ENCODE measurements around the gene CADM1.

CADM1 gene

DNA sequence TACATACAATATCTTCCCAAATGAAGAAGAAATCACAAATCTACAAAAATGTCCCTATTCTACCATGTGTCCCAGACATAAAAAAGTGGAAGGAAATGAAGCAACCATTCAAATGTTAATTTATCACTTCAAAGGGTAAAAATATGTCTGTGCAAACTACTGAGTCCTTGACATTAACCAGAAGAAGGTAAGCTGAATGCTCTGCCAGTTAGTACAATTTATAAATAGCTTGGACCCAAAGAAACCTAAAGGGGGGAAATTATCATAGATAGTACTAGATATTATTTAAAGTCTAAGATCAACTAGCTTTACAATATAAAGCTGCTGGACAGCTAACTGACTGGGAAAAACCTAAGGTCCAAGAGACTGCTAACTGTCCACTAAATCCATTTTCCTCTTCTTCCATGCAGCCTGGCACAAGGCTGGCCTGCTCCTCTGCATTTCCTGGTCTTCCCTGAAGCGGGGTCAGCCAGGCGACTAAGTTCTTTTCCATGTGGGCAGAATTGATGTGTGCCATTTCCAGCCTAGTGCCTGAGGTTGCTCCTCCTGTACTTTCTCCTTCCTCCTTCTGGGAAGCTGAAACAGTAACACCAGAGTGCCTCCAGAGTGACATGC lies 190.9 kb downstream of the CADM1 start:
- DNase-seq: no peak

DNA sequence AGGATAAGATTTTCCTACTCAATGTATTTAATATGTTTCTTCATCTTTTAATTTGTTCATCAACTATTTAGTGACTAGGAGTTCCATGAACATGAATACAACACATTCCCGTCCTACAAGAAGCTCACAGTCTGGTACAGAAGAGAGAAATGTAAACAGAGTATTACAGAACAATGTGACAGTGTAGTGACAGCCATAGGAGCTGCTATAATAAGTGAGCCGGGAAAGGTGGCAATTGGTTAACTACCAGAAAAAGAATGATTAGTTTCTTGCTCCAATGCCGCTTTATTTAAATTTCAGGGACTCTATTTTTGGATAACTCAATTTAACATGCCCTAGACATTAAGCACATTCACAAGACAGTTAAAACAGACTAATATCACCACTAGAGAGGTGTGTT lies 192.3 kb downstream of the CADM1 start:
- no peak for DNase-seq

DNA sequence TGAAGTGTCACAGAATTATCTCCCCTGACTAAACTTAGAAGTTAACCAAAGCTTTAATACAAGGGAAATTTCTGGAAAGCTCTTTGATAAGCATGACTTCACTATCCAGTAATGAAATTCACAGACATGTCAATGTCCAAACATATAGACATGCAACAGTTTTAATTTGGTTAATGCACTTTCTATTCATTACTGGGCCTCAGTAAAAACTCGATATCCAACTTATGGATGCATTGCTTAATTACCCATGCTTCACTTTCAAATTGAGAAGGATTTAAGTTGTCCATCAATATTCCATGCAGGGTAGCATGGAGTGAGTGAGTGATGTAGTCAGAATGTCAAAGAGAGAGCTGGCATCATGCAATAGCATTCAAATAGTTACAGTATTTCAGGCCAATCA lies 197.5 kb downstream of the CADM1 start:
- DNase-seq: no peak

DNA sequence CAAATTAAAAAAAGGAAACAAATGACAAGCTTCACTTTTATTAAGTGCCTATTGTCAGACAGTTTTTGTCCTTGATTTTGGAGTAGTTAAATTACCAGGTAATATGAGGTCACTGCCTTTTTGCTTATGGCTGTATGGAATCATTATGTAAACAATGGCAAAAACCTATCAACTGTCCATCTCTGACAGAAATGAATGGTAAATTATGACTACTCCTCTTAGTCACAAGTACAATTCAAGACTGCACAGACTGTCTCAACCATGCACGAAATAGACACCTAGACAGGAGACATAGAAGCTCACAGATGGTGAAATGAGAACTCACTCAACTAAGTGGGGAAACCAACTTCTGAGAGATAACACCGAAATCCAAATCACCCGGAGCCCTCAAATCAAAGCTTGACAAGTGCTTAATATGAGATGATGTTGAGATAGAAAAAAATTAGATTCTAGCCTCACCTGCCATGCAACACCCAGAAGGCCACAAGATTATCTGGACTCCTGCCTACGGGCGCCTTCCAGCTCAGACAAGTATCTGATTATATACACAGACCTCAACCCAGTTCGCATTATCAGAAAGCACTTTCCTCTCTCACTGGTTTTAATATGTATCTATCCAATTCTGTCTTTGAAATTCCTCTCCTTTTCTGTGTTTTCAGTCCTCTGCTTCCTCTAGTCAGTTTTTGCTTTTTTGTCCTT lies 199.3 kb downstream of the CADM1 start:
- DNase-seq: no peak

DNA sequence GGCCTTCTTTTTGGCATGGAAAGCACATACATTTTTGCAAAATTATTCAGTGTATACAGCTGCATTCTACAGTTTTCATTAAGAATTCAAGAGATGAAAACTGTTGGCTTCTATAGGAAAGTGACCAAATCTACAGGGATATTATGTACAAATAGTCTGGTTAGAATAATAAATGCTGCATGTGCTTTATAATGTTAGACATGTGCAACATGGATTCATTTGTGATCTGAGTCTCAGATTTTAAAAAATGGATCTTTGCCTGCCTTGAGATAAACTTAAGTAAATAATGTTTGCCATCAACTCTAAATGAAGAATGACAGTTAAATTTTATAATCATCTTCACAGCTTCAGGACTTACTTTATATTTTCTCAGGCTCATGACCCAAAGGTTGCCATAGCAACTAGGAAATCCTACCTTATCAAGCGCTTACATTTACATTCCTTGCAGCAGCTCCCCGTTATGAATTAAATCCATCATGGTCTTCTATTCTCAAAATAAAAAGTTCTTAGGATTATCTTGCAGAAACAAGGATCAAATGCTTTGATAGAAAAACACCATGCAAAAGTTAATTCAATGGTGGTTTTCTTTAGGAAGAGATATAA lies 200.2 kb downstream of the CADM1 start:
- DNase-seq: no peak

DNA sequence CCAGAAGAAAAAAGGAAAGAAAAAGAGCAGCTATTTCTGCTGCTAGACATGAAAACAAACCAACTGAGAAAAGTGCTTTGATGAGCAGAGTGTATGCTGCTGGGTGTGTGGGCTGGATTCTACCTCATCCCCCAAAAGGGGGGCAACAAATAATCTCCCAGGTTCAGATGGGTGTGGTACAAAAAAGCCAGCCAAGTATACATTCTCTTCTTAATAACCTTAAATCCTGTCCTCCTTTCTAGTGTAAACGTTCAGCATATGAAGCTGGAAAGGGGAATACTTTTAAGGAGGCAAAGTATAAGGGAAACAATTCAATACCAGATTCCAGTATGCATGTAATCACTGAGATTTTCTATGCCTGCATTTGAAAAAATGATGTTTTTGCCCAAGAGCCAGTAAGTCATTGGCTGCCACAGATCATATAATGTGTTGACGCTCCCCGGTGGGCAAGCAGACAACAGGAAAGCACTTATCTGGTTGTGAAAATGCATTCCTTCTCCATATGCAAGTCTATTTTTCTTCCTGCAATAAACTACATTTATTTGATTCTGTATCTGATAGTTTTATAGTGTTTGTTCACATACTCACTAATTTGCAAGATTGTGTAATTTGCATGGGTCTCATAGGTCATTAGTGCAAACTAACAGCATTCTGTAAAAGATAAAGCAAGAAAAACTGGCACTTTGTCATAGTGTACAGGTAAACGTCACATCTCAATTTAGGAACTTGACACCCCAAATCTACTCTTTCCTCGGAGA lies 201.1 kb downstream of the CADM1 start:
- no peak for DNase-seq

DNA sequence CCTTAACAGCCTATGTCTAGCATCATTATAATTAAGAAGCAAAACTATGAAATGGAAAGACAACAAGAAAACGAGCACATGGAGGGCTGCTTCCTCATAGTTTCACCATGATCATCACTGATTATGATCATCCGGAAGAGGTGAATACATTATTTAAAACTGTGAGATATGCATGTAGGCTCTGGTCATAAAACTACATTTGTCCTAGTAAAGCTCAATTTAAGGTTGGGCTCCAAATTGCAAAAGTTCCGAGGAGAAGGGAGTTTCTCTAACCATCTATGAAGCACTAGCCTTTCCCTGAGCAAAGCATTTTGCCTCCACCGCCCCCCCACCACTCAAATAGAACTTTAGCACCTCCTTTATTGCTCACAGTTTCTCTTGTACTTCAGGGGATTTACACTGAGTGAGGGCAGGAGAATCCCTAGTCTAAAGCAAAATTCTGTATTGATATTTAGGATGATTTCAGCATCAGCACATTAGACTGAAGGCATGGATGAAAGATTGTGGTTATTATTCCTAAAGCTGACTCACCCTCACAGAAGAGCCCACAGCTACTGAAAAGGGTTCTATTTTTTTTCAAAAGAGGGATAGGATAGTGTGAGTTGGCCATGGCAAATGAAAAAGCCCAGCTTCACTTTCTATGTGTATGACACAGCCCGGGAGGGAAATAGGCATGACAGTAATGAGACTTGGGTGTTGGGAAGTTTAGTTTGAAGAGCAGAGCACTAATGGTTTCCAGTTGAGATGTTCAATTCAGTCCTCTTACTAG lies 203.4 kb downstream of the CADM1 start:
- no peak for DNase-seq

DNA sequence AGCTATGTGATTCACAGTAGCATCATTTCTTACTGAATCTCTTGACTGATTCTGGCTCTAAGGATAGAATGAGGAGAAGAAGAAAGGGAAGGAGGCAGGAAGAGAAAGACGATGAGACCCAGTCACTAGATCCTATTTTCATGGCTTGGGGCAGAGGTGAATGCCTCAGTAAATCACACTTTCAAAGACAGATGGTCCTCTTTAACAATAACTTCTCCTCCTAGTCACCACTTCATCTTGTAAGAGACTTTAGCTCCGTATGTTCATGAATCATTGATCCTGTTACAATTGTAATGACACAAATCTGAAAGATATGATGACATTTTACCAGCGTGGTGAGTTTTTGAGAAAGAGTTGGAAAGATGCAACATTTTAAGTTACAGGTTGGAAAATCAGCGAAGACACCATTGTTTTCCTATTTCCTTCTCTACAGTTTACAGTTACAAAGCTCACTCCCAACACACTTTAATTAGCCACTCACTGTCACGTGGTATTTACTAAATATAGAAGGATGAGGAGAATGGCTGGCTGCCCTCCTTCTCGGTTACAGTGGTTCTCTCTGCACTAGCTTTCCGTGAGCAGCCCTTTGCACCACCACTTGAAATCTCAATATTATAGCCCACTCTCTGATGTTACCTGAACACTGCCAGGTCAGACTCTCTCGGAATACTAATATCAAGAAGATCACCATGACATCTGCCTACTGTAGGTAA lies 205.8 kb downstream of the CADM1 start:
- DNase-seq: no peak

DNA sequence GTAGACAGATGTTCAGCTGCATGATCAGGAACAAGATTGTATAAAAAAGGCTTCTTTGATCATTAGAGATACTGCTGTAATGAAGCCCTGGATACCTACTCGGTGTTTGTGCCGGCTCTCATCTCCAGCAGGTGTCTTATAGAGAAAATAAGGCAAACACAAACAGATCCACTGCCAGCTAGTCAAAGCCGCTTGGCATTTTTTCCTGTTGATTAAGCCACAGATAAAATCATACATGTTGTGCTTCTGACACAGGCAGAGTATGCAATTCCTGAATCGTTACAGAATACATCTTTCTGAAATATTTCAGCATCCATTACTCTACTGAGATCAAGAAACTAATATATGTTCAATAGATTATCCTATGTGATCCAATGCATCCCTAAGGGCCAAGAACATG lies 206.9 kb downstream of the CADM1 start:
- DNase-seq: no peak

DNA sequence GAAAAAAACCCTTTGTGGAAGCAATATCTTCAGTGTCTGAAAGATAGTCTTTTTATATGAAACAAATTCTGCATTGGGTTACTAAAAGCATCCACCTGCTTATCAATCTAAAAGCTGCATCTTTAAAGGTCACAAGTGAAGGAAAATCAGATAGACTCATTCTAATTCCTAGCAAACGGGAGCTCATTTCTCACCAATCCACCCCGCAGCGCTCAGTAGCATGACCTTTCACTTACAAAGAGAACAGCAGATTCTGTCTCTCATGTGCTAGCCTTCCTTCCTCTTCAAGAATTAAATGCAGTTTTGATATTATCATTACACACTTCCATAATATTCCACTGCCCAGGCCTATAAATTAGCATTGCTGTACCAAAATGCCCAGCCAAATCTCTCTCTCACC lies 212.9 kb downstream of the CADM1 start:
- no peak for DNase-seq

DNA sequence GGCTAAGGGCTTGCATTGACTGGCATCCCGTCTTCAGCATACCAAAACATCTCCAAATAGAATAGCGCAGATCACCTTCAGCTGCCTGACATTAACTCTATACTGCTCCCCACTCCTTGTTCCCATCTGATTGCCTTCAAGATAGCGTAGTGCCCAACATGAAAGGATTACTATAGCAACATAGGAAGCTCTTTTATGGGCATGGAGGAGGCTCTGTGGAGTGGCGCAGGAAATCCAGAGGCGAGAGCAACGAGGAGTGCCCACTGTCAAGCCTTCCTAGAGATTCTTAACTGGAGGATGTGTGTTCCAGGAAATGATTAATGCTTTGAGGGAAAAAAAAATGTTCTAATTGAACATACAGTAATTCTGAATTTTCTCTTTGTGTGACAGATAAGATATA lies 213.3 kb downstream of the CADM1 start:
- no peak for DNase-seq

DNA sequence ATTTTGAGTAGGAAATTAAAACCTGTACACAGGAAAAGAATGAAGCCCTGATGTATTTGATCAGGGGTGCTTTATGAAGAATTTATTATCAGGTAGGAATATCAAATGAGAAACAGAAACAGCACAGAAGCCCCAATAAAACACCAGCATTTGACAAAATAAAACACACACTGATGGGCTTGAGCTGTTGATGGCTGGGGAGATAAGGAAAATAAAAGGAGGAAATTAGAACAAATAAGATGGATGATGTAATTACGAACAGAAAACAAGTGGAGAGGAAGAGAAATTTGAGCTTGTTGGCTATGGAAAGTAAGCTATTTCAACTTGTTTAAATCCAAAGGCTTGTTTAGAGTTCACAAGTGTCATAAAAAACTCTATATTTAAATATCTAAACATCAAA lies 213.7 kb downstream of the CADM1 start:
- DNase-seq: no peak

DNA sequence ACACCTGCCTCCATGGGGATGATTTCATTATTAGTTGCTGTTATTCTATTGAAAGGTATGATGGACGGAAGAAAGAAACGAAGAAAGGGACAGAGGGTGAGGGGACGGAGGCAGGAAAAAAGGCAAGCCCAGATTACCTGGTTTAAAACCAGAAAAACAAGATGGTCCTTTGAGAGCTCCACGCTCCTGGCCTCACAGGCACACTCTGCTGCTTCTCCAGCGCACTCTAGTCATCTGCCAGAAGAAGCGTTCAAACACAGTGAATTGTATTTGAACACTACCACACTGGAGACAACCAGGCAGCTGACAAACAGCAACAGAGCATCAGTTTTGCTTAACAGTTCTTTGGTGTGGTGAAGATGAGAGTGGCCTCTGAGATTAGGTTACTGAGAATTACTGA lies 216.9 kb downstream of the CADM1 start:
- DNase-seq: no peak

DNA sequence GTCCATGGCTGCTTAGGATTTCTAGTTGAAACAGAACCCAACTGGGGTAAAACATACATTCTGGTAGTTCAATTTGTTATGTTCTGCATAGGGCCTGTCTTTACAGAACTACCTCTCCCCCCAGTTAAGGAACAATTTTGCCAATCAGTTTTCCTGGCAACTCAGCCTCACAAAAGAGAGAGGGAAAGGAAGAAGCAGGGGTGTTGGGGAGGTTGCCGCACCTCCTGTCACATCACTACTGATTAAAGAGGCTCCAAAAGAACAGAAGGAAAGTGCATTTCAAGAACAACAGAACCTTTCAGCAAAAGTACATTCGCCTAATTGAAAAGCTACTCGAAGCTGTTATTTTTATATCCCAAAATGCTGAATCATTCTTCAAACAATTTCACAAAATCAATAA lies 217.6 kb downstream of the CADM1 start:
- DNase-seq: no peak

DNA sequence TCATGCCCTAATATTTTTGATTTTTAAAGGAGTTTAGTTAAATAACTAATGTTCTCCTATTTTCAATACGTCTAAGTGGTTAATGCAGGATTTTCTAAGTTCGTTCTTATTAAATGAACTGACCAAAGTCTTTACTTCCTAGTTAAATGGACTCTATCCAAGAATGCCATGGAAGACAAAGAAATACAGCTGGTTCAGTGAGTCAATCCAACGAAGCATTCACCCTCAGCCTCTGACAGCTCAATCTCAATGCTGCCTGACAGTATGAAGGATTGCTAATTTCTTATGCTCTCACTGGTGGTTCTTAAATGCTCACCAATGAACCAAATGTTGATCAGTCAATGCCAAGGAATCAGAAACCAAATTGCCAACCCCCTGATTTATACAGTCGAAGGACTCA lies 219.4 kb downstream of the CADM1 start:
- no peak for DNase-seq

DNA sequence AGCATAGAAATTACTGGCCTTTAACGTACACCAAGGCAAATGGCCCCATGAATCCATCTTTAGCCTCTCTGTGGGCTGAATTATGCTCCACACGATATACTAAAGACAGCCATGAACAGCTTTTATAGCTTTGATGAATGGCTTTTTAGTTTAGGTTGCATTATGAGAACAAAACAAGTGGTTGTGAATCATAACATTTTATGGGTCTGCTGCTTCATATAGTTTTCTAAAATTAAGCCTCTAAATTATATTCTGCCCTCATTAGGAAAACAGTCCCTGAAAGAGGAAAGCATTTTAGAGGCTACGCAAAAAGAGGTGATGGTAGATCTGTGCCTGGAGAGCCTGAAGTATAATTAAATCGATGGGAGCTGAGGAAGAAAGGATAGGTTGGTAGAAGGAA lies 221.3 kb downstream of the CADM1 start:
- no peak for DNase-seq

DNA sequence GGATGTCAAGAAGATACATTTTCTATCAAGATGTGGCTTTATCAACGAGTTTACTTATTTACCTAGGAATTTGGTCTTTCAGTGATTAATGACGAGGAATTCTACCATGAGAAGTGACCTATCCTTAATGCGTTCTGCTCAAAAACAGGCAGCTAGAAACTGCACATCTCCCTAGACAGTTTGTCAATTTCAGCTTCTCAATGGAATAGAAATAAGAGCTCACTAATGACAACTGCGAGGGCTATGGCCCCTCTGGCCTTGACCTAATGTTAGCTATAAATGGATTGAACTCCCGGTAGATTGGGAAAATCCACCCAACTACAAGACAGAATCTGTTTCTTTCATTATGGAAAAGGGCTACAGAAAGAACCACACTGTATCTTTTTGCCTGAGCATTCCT lies 223.4 kb downstream of the CADM1 start:
- DNase-seq: no peak

DNA sequence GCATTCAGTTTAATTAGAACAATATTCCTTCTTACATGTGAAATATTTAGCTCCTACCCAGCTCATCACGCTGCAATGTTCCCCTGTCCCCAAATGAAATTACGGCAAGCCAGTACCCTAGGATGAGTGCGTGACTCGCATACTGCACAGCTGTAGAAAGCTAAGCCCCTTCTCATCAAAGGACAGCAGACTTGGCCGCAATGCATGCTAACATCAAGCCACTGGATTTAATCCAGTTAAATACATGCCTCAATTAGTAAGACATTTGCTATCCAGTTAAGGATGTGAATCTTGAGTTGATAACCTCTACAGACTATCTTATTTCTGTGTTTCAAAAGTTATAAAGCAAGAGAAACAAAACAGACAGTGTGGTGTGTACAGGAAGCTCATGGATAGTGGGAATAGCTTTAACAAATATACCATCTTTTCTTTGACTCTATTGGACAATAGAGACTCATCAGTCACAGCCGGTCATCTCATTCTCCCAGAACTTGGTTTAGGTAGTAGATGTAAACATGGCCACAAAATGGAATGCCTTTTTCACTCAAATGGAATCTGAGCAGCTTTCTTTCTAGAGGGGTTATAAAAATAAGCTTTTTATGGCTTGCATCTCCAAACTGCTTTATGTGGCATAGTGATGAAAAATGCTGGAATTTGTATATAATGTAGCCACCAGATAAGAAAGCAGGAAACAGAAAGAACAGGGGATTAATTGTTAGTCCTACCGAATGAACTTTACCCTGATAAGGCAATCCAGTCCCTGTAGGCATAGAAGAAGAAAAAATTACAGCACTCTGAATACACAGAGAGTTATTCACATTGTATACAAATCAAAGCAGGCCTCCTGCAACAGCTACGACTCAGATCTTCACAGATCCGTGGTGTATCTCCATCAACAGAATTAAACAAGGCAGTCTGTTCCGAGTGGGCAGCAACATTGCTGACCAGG lies 224.1 kb downstream of the CADM1 start:
- DNase-seq: no peak

DNA sequence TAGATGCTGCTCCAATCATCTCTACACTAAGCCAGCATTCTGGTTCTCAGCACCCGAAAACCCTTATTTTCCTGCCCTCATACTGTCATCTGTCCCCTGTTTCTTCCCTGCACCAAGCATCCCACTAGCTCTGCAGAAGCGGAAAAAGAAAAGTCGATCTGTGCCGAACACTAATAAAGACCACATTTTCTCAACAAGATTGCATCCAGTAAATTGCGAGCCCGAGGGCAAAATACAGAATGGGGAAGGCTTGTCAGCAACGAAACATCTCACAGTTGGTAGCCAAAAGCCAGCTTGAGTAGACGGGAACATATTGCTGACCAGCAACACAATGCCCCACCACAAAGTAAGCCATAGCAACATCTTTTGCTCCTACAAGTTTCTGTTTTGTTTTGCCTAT lies 227.4 kb downstream of the CADM1 start:
- no peak for DNase-seq

DNA sequence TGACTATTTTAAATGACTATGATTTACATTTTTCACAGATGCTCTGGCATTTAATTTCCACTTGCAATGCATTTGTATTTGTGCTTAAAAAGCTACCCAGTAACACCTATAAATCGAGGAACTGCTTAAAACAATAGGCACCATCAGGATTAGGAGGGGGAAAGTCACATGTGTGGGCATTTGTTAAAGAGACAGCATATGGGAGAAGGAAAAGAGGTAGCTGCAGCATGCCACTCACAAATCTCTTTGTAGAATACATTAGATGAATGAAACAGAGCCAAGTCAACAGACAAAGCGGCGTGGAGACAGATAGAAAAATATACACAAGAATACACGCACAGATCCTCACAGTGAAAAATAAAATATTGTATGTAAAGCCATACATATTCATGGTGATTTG lies 228.0 kb downstream of the CADM1 start:
- DNase-seq: no peak

DNA sequence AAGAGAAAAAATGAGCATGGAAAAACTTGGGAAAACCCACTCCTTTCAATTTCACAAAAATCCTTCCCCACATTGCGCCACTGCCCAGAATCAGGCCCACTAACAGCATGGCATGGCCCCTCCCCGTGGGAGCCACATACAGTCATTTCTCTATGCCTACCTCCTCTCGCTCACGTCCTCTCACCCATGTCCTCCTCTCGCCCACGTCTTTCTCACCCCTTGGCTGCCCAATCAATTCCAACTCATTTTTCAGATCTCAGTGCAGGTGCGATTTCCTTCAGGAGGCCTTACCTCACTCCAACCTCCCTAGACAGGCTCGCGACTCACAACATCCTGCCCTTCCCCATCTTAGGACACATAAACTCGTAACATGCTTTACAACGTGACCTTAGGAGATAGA lies 229.2 kb downstream of the CADM1 start:
- no peak for DNase-seq
